Liver (tissue), 3 donors: Measurements from ENCODE around the gene CAMLG.

ENCODE experiments used
- EGR1 ChIP-seq, 2 donors: IDR thresholded peaks; 2 replicates each; pipeline ENCODE4 v1.6.1; 2016 to 2018; ENCODE audit warnings: antibody characterized with exemption in 2 of 2, low read depth in 2 of 2
- HNF4A ChIP-seq, 2 donors: conservative IDR thresholded peaks; 2 replicates each; pipeline ENCODE4 v1.6.1; 2016; ENCODE audit warnings: antibody characterized with exemption in 2 of 2, mild to moderate bottlenecking in 2 of 2
- RAD21 ChIP-seq, 2 donors: IDR thresholded peaks; 2 replicates each; pipeline ENCODE4 v1.6.1; 2016; ENCODE audit warnings: antibody characterized with exemption in 2 of 2, mild to moderate bottlenecking in 2 of 2
- REST ChIP-seq: IDR thresholded peaks from 2 replicates; pipeline ENCODE4 v1.6.1; 2016; ENCODE audit warnings: antibody characterized with exemption, mild to moderate bottlenecking
- TF ChIP-seq, protein P1 (sequence below): fragments of 150-350 bp; IDR thresholded peaks from 2 replicates; pipeline ENCODE4 v1.5.1; 2017; ENCODE audit warnings: improper control_type of control experiment, low read depth, low read length; ENCODE audit not compliant: missing input control
- TF ChIP-seq, protein P2 (sequence below): IDR thresholded peaks from 2 replicates; pipeline ENCODE4 v1.6.1; 2016; ENCODE audit warnings: antibody characterized with exemption
- donor health status: healthy.
- donor health status: healthy.

- TF ChIP-seq REST (no peak), EGR1 (IDR thresholded peaks at IDR 0.05; ENCODE audit: low read depth in 2 of 2) (no peak), RAD21 (IDR thresholded peaks at IDR 0.05) (no peak), HNF4A (conservative IDR thresholded peaks at IDR 0.05) (no peak)
- TF ChIP-seq, protein P1, sequence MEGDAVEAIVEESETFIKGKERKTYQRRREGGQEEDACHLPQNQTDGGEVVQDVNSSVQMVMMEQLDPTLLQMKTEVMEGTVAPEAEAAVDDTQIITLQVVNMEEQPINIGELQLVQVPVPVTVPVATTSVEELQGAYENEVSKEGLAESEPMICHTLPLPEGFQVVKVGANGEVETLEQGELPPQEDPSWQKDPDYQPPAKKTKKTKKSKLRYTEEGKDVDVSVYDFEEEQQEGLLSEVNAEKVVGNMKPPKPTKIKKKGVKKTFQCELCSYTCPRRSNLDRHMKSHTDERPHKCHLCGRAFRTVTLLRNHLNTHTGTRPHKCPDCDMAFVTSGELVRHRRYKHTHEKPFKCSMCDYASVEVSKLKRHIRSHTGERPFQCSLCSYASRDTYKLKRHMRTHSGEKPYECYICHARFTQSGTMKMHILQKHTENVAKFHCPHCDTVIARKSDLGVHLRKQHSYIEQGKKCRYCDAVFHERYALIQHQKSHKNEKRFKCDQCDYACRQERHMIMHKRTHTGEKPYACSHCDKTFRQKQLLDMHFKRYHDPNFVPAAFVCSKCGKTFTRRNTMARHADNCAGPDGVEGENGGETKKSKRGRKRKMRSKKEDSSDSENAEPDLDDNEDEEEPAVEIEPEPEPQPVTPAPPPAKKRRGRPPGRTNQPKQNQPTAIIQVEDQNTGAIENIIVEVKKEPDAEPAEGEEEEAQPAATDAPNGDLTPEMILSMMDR: no peak
- TF ChIP-seq, protein P2, sequence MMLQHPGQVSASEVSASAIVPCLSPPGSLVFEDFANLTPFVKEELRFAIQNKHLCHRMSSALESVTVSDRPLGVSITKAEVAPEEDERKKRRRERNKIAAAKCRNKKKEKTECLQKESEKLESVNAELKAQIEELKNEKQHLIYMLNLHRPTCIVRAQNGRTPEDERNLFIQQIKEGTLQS: no peak
Measured at GRCh38 chr5:134769206-134769605, 30.9 kb downstream of the CAMLG start.
